HEK293T (cell line): Measurements from ENCODE around the gene ZBTB11.

Source experiments
- BHLHE40 ChIP-seq: fragments of 450-650 bp; IDR thresholded peaks from 2 replicates; pipeline ENCODE4 v1.6.1; 2016; ENCODE audit warnings: mild to moderate bottlenecking, moderate library complexity, borderline replicate concordance
- HDGF ChIP-seq: fragments of 450-650 bp; IDR thresholded peaks from 2 replicates; pipeline ENCODE4 v1.6.1; 2017; ENCODE audit warnings: antibody characterized with exemption, borderline replicate concordance
- TARDBP ChIP-seq: fragments of 450-650 bp; IDR thresholded peaks from 2 replicates; pipeline ENCODE4 v1.6.1; 2016
- TF ChIP-seq, protein P1 (sequence below): fragments of 450-650 bp; IDR thresholded peaks from 2 replicates; pipeline ENCODE4 v1.6.1; 2016

DNA sequence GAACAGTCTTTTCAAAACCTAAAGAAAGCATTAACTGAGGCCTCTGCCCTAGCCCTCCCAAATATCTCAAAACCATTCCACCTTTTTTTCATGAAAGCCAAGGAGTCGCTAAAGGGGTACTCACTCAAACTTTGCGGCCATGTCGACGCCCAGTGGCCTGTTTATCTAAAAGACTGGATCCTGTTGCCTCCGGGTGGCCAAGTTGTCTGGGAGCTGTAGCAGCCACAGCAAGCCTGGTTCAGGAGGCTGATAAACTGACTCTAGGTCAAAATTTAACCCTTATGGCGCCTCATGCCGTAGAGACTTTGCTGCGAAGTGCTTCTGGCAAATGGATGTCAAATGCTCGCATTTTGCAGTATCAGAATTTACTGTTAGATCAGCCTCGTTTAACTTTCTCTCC is 39.5 kb downstream of the ZBTB11 start:
- TF ChIP-seq TARDBP, result no peak
- no peak for TF ChIP-seq BHLHE40
- no peak for TF ChIP-seq HDGF
- TF ChIP-seq, protein P1, sequence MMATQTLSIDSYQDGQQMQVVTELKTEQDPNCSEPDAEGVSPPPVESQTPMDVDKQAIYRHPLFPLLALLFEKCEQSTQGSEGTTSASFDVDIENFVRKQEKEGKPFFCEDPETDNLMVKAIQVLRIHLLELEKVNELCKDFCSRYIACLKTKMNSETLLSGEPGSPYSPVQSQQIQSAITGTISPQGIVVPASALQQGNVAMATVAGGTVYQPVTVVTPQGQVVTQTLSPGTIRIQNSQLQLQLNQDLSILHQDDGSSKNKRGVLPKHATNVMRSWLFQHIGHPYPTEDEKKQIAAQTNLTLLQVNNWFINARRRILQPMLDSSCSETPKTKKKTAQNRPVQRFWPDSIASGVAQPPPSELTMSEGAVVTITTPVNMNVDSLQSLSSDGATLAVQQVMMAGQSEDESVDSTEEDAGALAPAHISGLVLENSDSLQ, result no peak
